ENCODE results near the gene ESPN.

GRCh38 chr1:6417961-6418667 is 6.5 kb upstream of the ESPN start:
- TF ChIP-seq, protein P1, sequence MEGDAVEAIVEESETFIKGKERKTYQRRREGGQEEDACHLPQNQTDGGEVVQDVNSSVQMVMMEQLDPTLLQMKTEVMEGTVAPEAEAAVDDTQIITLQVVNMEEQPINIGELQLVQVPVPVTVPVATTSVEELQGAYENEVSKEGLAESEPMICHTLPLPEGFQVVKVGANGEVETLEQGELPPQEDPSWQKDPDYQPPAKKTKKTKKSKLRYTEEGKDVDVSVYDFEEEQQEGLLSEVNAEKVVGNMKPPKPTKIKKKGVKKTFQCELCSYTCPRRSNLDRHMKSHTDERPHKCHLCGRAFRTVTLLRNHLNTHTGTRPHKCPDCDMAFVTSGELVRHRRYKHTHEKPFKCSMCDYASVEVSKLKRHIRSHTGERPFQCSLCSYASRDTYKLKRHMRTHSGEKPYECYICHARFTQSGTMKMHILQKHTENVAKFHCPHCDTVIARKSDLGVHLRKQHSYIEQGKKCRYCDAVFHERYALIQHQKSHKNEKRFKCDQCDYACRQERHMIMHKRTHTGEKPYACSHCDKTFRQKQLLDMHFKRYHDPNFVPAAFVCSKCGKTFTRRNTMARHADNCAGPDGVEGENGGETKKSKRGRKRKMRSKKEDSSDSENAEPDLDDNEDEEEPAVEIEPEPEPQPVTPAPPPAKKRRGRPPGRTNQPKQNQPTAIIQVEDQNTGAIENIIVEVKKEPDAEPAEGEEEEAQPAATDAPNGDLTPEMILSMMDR (IDR thresholded peaks at IDR 0.05; ENCODE audit: borderline replicate concordance, extremely low read depth, low read length, poor library complexity, severe bottlenecking): no peak
- TF ChIP-seq EZH2 (IDR thresholded peaks at IDR 0.05; ENCODE audit: borderline replicate concordance, low read depth, low read length, severe bottlenecking): no peak
